ENCODE measurements around the gene TMEM60. TPM values are rescaled to one million over a fixed set of nuclear protein-coding genes. Genes with fewer than 3 reads are reported as not detected.
A peak's percentile ranks its signal among the peaks of the same experiment; 100 is the strongest.

The TMEM60 gene
- total and polyA plus RNA-seq, 4 donors: 4.9 to 16.7 (median 9.8) TPM

DNA sequence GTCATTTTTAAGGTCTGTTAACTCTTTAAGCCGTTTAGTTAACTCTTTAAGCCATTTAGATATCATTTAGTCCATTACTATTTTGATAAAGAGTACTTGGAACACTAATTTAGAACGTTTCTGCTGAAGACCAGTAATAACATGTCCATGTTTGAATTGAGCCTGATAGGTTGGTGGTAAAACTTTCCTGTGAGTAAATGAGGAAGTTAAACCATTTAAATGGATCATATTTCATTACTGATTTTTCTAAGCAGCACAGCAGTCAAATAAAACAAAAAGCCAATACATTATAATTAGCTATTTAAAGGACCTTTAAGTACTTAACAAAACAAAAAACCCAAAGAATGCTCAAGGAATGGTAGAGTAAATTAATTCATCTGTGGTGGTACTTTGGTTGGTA is 29.8 kb upstream of the TMEM60 start:
- no peaks in the 10 kb centered on the region for H3K36me3 ChIP-seq (ENCODE audit: control insufficient read depth in 4 of 4, insufficient read depth in 3 of 4, low read depth in 1 of 4, low read length in 3 of 4)
- H3K4me3 ChIP-seq (ENCODE audit: low read depth in 1 of 3, low read length in 3 of 3): no peak overlapping the region
- H3K27me3 ChIP-seq (ENCODE audit: control insufficient read depth in 4 of 4, insufficient read depth in 4 of 4, low read length in 3 of 4): no peaks in the 10 kb centered on the region
- 81% methylated on average over 2 of the region's 2 CpGs for WGBS
- no peaks in the 10 kb centered on the region for H3K4me1 ChIP-seq (ENCODE audit: control insufficient read depth in 4 of 4, insufficient read depth in 4 of 4, low read length in 3 of 4)
- H3K27ac ChIP-seq (ENCODE audit: low read depth in 1 of 2, low read length in 2 of 2): no peak overlapping the region
- TF ChIP-seq RAD21 (IDR thresholded peaks at IDR 0.05) (no peak), EGR1 (IDR thresholded peaks at IDR 0.05; ENCODE audit: low read depth in 2 of 2) (no peak), GABPA (IDR thresholded peaks at IDR 0.05 in 1 of 2, conservative IDR thresholded peaks at IDR 0.05 in 1 of 2) (no peak), FOXA1 (IDR thresholded peaks at IDR 0.05) (no peak), RXRA (IDR thresholded peaks at IDR 0.05) (no peak)
- TF ChIP-seq, protein P1, sequence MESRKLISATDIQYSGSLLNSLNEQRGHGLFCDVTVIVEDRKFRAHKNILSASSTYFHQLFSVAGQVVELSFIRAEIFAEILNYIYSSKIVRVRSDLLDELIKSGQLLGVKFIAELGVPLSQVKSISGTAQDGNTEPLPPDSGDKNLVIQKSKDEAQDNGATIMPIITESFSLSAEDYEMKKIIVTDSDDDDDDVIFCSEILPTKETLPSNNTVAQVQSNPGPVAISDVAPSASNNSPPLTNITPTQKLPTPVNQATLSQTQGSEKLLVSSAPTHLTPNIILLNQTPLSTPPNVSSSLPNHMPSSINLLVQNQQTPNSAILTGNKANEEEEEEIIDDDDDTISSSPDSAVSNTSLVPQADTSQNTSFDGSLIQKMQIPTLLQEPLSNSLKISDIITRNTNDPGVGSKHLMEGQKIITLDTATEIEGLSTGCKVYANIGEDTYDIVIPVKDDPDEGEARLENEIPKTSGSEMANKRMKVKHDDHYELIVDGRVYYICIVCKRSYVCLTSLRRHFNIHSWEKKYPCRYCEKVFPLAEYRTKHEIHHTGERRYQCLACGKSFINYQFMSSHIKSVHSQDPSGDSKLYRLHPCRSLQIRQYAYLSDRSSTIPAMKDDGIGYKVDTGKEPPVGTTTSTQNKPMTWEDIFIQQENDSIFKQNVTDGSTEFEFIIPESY (IDR thresholded peaks at IDR 0.05): no peak
- TF ChIP-seq, protein P2, sequence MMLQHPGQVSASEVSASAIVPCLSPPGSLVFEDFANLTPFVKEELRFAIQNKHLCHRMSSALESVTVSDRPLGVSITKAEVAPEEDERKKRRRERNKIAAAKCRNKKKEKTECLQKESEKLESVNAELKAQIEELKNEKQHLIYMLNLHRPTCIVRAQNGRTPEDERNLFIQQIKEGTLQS (IDR thresholded peaks at IDR 0.05): no peak
- TF ChIP-seq, protein P3, sequence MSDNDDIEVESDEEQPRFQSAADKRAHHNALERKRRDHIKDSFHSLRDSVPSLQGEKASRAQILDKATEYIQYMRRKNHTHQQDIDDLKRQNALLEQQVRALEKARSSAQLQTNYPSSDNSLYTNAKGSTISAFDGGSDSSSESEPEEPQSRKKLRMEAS (IDR thresholded peaks at IDR 0.05): no peak
- TF ChIP-seq, protein P4, sequence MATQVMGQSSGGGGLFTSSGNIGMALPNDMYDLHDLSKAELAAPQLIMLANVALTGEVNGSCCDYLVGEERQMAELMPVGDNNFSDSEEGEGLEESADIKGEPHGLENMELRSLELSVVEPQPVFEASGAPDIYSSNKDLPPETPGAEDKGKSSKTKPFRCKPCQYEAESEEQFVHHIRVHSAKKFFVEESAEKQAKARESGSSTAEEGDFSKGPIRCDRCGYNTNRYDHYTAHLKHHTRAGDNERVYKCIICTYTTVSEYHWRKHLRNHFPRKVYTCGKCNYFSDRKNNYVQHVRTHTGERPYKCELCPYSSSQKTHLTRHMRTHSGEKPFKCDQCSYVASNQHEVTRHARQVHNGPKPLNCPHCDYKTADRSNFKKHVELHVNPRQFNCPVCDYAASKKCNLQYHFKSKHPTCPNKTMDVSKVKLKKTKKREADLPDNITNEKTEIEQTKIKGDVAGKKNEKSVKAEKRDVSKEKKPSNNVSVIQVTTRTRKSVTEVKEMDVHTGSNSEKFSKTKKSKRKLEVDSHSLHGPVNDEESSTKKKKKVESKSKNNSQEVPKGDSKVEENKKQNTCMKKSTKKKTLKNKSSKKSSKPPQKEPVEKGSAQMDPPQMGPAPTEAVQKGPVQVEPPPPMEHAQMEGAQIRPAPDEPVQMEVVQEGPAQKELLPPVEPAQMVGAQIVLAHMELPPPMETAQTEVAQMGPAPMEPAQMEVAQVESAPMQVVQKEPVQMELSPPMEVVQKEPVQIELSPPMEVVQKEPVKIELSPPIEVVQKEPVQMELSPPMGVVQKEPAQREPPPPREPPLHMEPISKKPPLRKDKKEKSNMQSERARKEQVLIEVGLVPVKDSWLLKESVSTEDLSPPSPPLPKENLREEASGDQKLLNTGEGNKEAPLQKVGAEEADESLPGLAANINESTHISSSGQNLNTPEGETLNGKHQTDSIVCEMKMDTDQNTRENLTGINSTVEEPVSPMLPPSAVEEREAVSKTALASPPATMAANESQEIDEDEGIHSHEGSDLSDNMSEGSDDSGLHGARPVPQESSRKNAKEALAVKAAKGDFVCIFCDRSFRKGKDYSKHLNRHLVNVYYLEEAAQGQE (IDR thresholded peaks at IDR 0.05): no peak
- no peak overlapping the region for H3K9ac ChIP-seq (ENCODE audit: low read depth in 1 of 2, low read length in 2 of 2)
- DNase-seq (ENCODE audit: low spot score): no peak
- peaks cover 0 to 3% (median 0%) of the 10 kb centered on the region in 4 donors for H3K9me3 ChIP-seq (ENCODE audit: control insufficient read depth in 4 of 4, low read length in 3 of 4)

DNA sequence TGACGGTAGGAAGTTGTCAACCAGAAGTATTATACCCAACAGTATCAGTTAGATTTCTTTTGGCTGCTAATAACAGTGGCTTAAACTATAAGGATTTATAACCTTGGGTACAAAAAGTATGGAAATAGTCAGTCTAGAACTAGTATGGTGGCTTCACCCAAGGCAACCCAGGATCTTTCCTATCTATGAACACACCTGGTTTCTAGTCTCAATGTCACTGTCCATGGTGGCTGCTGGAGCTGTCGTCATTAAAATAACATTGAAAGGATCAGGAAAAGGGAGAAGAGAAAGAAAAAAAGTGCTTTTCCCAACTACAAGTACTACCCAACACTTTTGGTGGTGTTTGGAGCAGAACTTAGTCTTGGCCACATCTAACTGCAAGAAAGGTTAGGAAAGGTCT is 28.1 kb upstream of the TMEM60 start:
- DNase-seq (ENCODE audit: low spot score): no peak
- no peaks in the 10 kb centered on the region for H3K27me3 ChIP-seq (ENCODE audit: control insufficient read depth in 4 of 4, insufficient read depth in 4 of 4, low read length in 3 of 4)
- H3K27ac ChIP-seq (ENCODE audit: low read depth in 1 of 2, low read length in 2 of 2): no peak overlapping the region
- no peaks in the 10 kb centered on the region for H3K36me3 ChIP-seq (ENCODE audit: control insufficient read depth in 4 of 4, insufficient read depth in 3 of 4, low read depth in 1 of 4, low read length in 3 of 4)
- H3K4me1 ChIP-seq (ENCODE audit: control insufficient read depth in 4 of 4, insufficient read depth in 4 of 4, low read length in 3 of 4): no peaks in the 10 kb centered on the region
- H3K4me3 ChIP-seq (ENCODE audit: low read depth in 1 of 3, low read length in 3 of 3): no peak overlapping the region
- peaks cover 0 to 11% (median 5%) of the 10 kb centered on the region in 4 donors for H3K9me3 ChIP-seq (ENCODE audit: control insufficient read depth in 4 of 4, low read length in 3 of 4)
- no peak overlapping the region for H3K9ac ChIP-seq (ENCODE audit: low read depth in 1 of 2, low read length in 2 of 2)
- no peak for TF ChIP-seq EGR1 (IDR thresholded peaks at IDR 0.05; ENCODE audit: low read depth in 2 of 2)
- TF ChIP-seq SP1 (IDR thresholded peaks at IDR 0.05): no peak
- TF ChIP-seq, protein P4 (IDR thresholded peaks at IDR 0.05): peak; percentile 25
- no peak for TF ChIP-seq JUND (IDR thresholded peaks at IDR 0.05)
- no peak for TF ChIP-seq TAF1 (conservative IDR thresholded peaks at IDR 0.05)
- no peak for TF ChIP-seq NR2F2 (IDR thresholded peaks at IDR 0.05)
- TF ChIP-seq, protein P2 (IDR thresholded peaks at IDR 0.05): no peak
- WGBS: 89% methylated on average over 2 of the region's 2 CpGs
